Right lung (tissue), 5 donors: Measurements from ENCODE around the gene PTPRT. TPM values are rescaled to one million over a fixed set of nuclear protein-coding genes. Genes with fewer than 3 reads are reported as not detected.
A peak's percentile ranks its signal among the peaks of the same experiment; 100 is the strongest.

Experiments used
- DNase-seq, 2 donors: peaks; one replicate each; pipeline ENCODE4 v3.0.0-alpha.2; 2013
- polyA plus RNA-seq, 5 donors: library from polyadenylated mRNA; unstranded; fragments of 120-200 nt; gene quantifications; one replicate each; pipeline versions ENCODE4 v1.2.1 to v1.2.3, GENCODE V29; 2013; ENCODE audit warnings: inconsistent platforms in 1 of 5, low replicate concordance in 1 of 5; ENCODE audit not compliant: insufficient read length in 5 of 5, insufficient read depth in 1 of 5

PTPRT gene
- polyA plus RNA-seq, 5 donors: 0.27 to 2.7 (median 1.6) TPM

GRCh38 chr20:42192321-42192720 lies 997.4 kb downstream of the PTPRT start:
- DNase-seq: no peak

GRCh38 chr20:42191140-42191860 lies 998.4 kb downstream of the PTPRT start:
- DNase-seq: no peak

- DNase-seq: no peak
These were observed 999.6 kb downstream of the PTPRT start for GRCh38 chr20:42190084-42190483.

- no peak for DNase-seq
These were observed 1003.4 kb downstream of the PTPRT start for GRCh38 chr20:42186337-42186736.

- DNase-seq: no peak
These were observed 1006.6 kb downstream of the PTPRT start for GRCh38 chr20:42183147-42183546.

GRCh38 chr20:42181064-42181463 lies 1008.6 kb downstream of the PTPRT start:
- DNase-seq: no peak

GRCh38 chr20:42179768-42180167 lies 1009.9 kb downstream of the PTPRT start:
- DNase-seq: peak in 1 of 2 donors; percentile 22

GRCh38 chr20:42173440-42173839 lies 1016.3 kb downstream of the PTPRT start:
- no peak for DNase-seq

- no peak for DNase-seq
These were observed 1025.4 kb downstream of the PTPRT start for GRCh38 chr20:42164121-42164890.

GRCh38 chr20:42161228-42161829 lies 1028.4 kb downstream of the PTPRT start:
- DNase-seq: no peak

GRCh38 chr20:42159808-42160207 lies 1029.9 kb downstream of the PTPRT start:
- DNase-seq: no peak

GRCh38 chr20:42158272-42158671 lies 1031.4 kb downstream of the PTPRT start:
- no peak for DNase-seq

GRCh38 chr20:42155586-42155985 lies 1034.1 kb downstream of the PTPRT start:
- no peak for DNase-seq

GRCh38 chr20:42152575-42152974 lies 1037.1 kb downstream of the PTPRT start:
- DNase-seq: no peak

- DNase-seq: no peak
These were observed 1039.5 kb downstream of the PTPRT start for GRCh38 chr20:42150230-42150629.

GRCh38 chr20:42138729-42139128 lies 1051.0 kb downstream of the PTPRT start:
- no peak for DNase-seq

- DNase-seq: no peak
These were observed 1055.2 kb downstream of the PTPRT start for GRCh38 chr20:42134265-42135098.

GRCh38 chr20:42130810-42131596 lies 1058.7 kb downstream of the PTPRT start:
- DNase-seq: no peak

- DNase-seq: no peak
These were observed 1064.3 kb downstream of the PTPRT start for GRCh38 chr20:42125426-42125825.

GRCh38 chr20:42123981-42124473 lies 1065.7 kb downstream of the PTPRT start:
- no peak for DNase-seq
